Spinal cord (tissue), 10 donors: ENCODE measurements around the gene FXYD6. TPM values are rescaled to one million over a fixed set of nuclear protein-coding genes. Genes with fewer than 3 reads are reported as not detected.

ENCODE experiments used
- DNase-seq, 6 donors: peaks; one replicate each; pipeline versions ENCODE4 v3.0.0 to v3.0.0-alpha.2; 2013 to 2015; ENCODE audit warnings: low spot score in 6 of 6, low read depth in 4 of 6
- H3K27ac ChIP-seq: one replicate; pipeline ENCODE4 v1.5.1; 2013; ENCODE audit warnings: low read depth, low read length, control low read depth
- H3K27me3 ChIP-seq: one replicate; pipeline ENCODE4 v1.6.1; 2013; ENCODE audit warnings: low read length; ENCODE audit not compliant: control insufficient read depth, insufficient read depth
- H3K36me3 ChIP-seq: one replicate; pipeline ENCODE4 v1.6.1; 2013; ENCODE audit warnings: low read length; ENCODE audit not compliant: control insufficient read depth, insufficient read depth
- H3K4me1 ChIP-seq: one replicate; pipeline ENCODE4 v1.6.1; 2013; ENCODE audit warnings: low read length; ENCODE audit not compliant: control insufficient read depth, insufficient read depth
- H3K4me3 ChIP-seq: one replicate; pipeline ENCODE4 v1.5.1; 2013; ENCODE audit warnings: low read depth, low read length, control low read depth
- H3K9me3 ChIP-seq: one replicate; pipeline ENCODE4 v1.6.1; 2013; ENCODE audit warnings: low read length; ENCODE audit not compliant: control insufficient read depth, insufficient read depth
- WGBS: methylation state at CpG from one replicate; pipeline ENCODE4 v1.1.5; 2013; ENCODE audit warnings: missing lambda C conversion rate; ENCODE audit not compliant: insufficient coverage; 5-methylcytosine and 5-hydroxymethylcytosine counted together
- polyA plus RNA-seq, 2 donors: library from polyadenylated mRNA; unstranded; fragments of 120-200 nt; gene quantifications; one replicate each; pipeline ENCODE4 v1.2.1, GENCODE V29; 2013; ENCODE audit not compliant: insufficient read length in 2 of 2
- total RNA-seq, 2 donors: library from RNA; depleted of rRNA in 1 of 2; stranded (reverse); fragments of 120-200 nt in 1 of 2; fragments of >200 nt in 1 of 2; gene quantifications; one replicate each; pipeline versions ENCODE4 v1.2.3 to v1.2.4, GENCODE V29; 2013 to 2014
- donor health status: healthy.

Gene FXYD6
- total and polyA plus RNA-seq, 4 donors = 98.7 to 772 (median 490) TPM

- no peaks in the 10 kb centered on the region for H3K9me3 ChIP-seq
- DNase-seq = no peak
- WGBS = 90% methylated on average over 3 of the region's 7 CpGs
- H3K27me3 ChIP-seq = no peaks in the 10 kb centered on the region
- H3K27ac ChIP-seq = no peak overlapping the region
- H3K4me3 ChIP-seq = no peak overlapping the region
- peaks cover 11% of the 10 kb centered on the region for H3K4me1 ChIP-seq
- no peaks in the 10 kb centered on the region for H3K36me3 ChIP-seq
Measured at GRCh38 chr11:117912497-117912896, 36.0 kb upstream of the FXYD6 start.

DNA sequence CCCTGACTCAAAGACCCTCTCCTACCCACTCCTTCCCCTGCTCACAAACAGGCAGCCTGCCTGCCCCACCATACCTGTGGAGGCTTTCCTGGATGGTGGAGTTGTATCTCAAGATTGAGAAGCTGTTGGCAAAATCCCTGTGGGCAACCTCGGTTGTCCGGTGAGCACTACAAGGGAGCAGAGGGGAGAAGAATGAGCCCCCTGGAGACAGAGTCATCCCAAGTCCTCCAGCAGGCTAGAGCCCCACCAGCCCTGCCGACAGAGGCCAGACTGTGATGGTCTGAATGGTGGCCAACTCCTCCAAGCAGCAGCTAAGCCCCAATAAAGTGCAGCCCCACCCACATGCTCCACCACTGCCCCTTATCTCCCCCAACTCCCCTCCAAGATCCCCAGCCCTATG, 35.2 kb upstream of the FXYD6 start:
- Histone ChIP-seq H3K27ac (no peak overlapping the region), H3K27me3 (no peaks in the 10 kb centered on the region), H3K4me1 (peaks cover 17% of the 10 kb centered on the region), H3K4me3 (no peak overlapping the region), H3K36me3 (no peaks in the 10 kb centered on the region), H3K9me3 (no peaks in the 10 kb centered on the region)
- 79% methylated on average over 3 of the region's 3 CpGs for WGBS
- DNase-seq = no peak

DNA sequence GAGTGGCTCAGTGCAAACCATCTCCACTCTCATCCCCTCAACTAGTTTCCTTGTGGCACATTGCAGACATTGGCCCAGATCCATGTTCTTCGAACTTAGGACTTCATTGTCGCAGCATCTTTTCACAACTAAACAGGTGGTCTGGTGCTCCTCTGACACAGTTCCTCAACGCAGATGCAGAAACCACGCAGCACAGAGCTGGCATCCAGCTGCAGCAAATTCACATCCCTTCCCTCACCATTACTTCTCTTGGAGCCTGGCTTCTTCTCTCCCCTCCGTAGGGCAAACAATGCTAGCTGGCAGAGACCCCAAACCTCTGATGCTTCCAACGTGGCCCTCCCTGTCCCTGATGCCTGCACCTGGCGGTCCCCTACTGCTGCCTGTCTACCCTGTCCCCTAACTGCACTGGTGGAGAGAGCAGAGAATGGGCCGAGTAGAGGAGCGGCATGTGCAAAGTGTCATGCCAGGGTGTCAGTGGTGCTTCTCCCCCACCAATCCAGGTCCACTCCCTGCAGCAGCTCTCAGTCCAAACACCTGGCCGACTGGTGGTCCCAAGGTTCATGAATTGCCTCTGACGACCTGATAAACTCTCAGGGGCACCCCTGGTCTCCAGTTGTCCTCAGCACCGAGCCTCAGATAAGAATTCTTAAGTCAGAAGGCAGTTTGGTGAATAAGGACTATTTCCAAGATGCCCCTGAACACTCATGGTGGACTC, 34.6 kb upstream of the FXYD6 start:
- H3K27me3 ChIP-seq = no peaks in the 10 kb centered on the region
- DNase-seq = no peak
- no peaks in the 10 kb centered on the region for H3K36me3 ChIP-seq
- WGBS = 59% methylated on average over 9 of the region's 12 CpGs
- H3K9me3 ChIP-seq = no peaks in the 10 kb centered on the region
- no peak overlapping the region for H3K27ac ChIP-seq
- peaks cover 17% of the 10 kb centered on the region for H3K4me1 ChIP-seq
- no peak overlapping the region for H3K4me3 ChIP-seq

DNA sequence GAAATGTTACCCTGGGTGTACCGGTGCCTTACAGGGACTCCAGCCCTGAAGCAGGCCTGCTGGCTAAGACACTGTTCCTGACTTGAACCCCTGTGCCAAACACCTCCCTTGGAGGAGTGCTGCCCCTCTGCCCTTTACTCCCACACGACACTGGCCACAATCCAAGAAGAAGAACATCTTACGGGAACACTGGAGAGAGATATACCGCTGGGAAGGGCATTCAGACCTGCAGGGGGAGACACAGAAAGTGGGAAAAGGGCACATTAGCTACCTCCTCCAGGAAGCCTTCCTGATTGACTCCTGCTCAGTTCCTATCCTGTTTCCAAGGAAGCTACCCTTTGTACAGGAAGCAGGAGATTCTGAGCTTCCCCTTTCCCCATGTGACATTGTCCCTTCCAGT, 34.1 kb upstream of the FXYD6 start:
- Histone ChIP-seq H3K27ac (no peak overlapping the region), H3K27me3 (no peaks in the 10 kb centered on the region), H3K9me3 (no peaks in the 10 kb centered on the region), H3K4me3 (no peak overlapping the region), H3K4me1 (peaks cover 17% of the 10 kb centered on the region), H3K36me3 (no peaks in the 10 kb centered on the region)
- WGBS = 89% methylated on average over 1 of the region's 4 CpGs
- DNase-seq = no peak

- H3K36me3 ChIP-seq = no peaks in the 10 kb centered on the region
- H3K27me3 ChIP-seq = no peaks in the 10 kb centered on the region
- no peak overlapping the region for H3K27ac ChIP-seq
- WGBS = 84% methylated on average over 19 of the region's 20 CpGs
- no peak for DNase-seq
- no peaks in the 10 kb centered on the region for H3K9me3 ChIP-seq
- peaks cover 17% of the 10 kb centered on the region for H3K4me1 ChIP-seq
- no peak overlapping the region for H3K4me3 ChIP-seq
Measured at GRCh38 chr11:117909611-117910382, 33.3 kb upstream of the FXYD6 start.

GRCh38 chr11:117908959-117909610, 32.6 kb upstream of the FXYD6 start:
- 88% methylated on average over 4 of the region's 4 CpGs for WGBS
- no peak for DNase-seq
- Histone ChIP-seq H3K27me3 (no peaks in the 10 kb centered on the region), H3K4me1 (peaks cover 10% of the 10 kb centered on the region), H3K9me3 (no peaks in the 10 kb centered on the region), H3K4me3 (no peak overlapping the region), H3K27ac (no peak overlapping the region), H3K36me3 (no peaks in the 10 kb centered on the region)

DNA sequence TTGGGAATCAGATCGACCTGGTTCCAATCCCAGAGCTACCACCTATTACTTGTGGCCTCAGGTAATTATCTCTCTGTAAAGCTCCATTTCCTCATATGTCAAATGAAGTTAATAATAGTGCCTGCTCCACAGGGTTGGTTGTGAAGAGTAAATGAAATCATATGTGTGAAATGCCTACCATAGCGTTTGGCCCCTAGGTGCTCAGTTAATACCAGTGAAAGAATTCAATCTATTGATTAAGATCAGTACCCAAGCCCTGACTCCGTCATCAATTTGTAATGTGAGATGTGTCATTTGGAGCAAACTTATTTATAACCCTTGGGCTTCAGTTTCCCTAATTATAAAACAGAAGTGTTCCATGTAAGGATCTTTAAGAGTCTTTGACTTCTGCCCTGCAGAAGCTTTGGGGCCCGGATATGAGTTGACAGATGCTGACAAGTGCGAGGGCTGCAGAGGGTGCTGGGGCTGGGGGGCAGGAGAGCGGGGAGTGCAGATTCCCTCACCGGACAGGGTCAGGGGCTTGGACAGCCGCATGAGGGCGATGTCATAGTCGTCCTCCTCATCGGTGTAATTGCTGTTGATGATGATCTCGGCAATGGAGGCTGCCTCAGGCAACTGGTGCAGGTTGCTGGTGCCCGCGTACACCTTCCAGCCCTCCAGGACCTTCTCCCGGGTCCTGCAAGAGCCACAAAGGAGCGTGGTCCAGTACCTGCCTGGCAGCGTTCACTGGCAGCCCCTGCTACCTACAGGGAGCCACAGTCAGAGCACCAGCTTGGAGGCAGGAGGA, 31.8 kb upstream of the FXYD6 start:
- Histone ChIP-seq H3K27ac (no peak overlapping the region), H3K27me3 (no peaks in the 10 kb centered on the region), H3K4me3 (no peak overlapping the region), H3K36me3 (no peaks in the 10 kb centered on the region), H3K9me3 (no peaks in the 10 kb centered on the region), H3K4me1 (peaks cover 10% of the 10 kb centered on the region)
- DNase-seq = peak in 1 of 6 donors; percentile 37
- WGBS = 88% methylated on average over 14 of the region's 17 CpGs

GRCh38 chr11:117907276-117908108, 31.0 kb upstream of the FXYD6 start:
- Histone ChIP-seq H3K4me1 (peaks cover 10% of the 10 kb centered on the region), H3K27ac (no peak overlapping the region), H3K27me3 (no peaks in the 10 kb centered on the region), H3K36me3 (no peaks in the 10 kb centered on the region), H3K4me3 (no peak overlapping the region), H3K9me3 (no peaks in the 10 kb centered on the region)
- WGBS = 57% methylated on average over 12 of the region's 24 CpGs
- peak in 3 of 6 donors; percentile 38 to 84 (median 84) for DNase-seq

DNA sequence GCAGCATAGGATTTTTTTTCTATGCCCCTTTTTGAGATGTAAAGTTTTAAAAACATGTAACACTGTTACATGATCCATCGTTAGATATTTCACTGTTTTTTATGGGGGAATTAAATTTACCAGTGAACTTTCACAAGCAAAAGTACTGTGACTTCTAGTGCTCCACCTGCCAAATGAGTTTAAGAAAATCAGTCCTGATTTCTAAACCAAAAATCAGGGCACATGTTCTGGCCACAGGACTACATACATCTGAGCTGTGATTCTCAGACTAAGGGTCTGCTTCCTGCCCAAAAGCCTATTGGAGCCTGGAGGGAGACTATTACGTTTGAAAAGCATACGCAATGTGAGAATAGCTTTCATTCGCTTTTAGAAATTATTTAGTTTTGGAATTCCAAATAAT, 30.3 kb upstream of the FXYD6 start:
- Histone ChIP-seq H3K4me1 (peaks cover 12% of the 10 kb centered on the region), H3K36me3 (no peaks in the 10 kb centered on the region), H3K9me3 (no peaks in the 10 kb centered on the region), H3K27me3 (no peaks in the 10 kb centered on the region), H3K27ac (no peak overlapping the region), H3K4me3 (no peak overlapping the region)
- no peak for DNase-seq
- WGBS = 73% methylated on average over 3 of the region's 4 CpGs
